ENCODE data around the gene NKD2.

The NKD2 gene

GRCh38 chr5:1067141-1068121 lies 58.8 kb downstream of the NKD2 start:
- no peak overlapping the region for H3K4me3 ChIP-seq (ENCODE audit: low read length)
- DNase-seq (ENCODE audit: low read depth) = no peak
- TF ChIP-seq, protein P1, sequence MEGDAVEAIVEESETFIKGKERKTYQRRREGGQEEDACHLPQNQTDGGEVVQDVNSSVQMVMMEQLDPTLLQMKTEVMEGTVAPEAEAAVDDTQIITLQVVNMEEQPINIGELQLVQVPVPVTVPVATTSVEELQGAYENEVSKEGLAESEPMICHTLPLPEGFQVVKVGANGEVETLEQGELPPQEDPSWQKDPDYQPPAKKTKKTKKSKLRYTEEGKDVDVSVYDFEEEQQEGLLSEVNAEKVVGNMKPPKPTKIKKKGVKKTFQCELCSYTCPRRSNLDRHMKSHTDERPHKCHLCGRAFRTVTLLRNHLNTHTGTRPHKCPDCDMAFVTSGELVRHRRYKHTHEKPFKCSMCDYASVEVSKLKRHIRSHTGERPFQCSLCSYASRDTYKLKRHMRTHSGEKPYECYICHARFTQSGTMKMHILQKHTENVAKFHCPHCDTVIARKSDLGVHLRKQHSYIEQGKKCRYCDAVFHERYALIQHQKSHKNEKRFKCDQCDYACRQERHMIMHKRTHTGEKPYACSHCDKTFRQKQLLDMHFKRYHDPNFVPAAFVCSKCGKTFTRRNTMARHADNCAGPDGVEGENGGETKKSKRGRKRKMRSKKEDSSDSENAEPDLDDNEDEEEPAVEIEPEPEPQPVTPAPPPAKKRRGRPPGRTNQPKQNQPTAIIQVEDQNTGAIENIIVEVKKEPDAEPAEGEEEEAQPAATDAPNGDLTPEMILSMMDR (IDR thresholded peaks at IDR 0.05; ENCODE audit: insufficient read depth, low read depth, low read length, missing control alignments) = no peak

DNA sequence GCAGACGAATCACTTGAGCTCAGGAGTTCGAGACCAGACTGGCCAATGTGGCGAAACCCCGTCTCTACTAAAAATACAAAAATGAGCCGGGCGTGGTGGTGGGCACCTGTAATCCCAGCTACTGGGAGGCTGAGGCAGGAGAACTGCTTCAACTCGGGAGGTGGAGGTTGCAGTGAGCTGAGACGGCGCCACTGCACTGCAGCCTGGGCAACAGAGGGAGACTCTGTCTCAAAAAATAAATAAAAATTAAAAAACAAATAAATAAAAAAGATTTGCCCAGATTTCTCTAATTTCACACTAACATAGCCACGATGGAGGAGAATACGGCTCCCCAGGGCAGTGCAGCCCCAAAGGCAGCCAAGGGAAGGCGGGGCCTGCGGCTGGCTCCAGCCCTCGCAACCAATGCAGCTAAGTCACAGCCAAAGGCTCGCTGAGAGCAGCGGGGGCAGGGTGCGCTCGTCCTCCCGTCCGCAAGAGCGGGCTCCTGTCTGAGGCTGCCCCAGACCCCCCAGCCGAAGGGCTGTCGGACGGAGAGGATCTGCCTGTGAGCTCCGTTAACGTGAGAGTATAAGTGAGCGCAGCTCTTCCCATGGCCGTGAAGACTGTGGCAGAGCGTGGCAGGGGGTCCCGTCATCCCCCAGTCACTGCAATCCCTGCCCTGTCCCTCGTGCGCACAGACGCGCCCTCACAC lies 59.7 kb downstream of the NKD2 start:
- TF ChIP-seq, protein P1 (IDR thresholded peaks at IDR 0.05; ENCODE audit: insufficient read depth, low read depth, low read length, missing control alignments) = no peak
- no peak for DNase-seq (ENCODE audit: low read depth)
- H3K4me3 ChIP-seq (ENCODE audit: low read length) = no peak overlapping the region

- TF ChIP-seq, protein P1 (IDR thresholded peaks at IDR 0.05; ENCODE audit: insufficient read depth, low read depth, low read length, missing control alignments) = no peak
- DNase-seq (ENCODE audit: low read depth) = no peak
- H3K4me3 ChIP-seq (ENCODE audit: low read length) = no peak overlapping the region
Measured at GRCh38 chr5:1068895-1069719, 60.5 kb downstream of the NKD2 start.

DNA sequence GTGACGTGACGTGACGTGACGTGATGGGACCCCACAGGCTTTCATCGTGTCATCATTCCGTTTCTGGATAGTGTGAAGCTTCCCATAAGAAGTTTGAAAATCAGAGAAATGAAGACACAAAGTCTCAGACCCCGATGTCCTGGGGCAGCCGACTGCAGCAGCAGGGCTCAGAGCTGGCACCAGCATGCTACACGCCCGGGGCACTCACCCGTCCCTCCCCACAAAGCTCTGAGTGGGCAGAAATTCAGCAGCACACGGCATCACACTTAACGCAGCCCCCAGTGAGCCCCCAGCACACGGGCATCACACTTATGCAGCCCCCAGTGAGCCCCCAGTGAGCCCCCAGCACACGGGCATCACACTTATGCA lies 61.1 kb downstream of the NKD2 start:
- no peak for DNase-seq (ENCODE audit: low read depth)
- no peak overlapping the region for H3K4me3 ChIP-seq (ENCODE audit: low read length)
- TF ChIP-seq, protein P1 (IDR thresholded peaks at IDR 0.05; ENCODE audit: insufficient read depth, low read depth, low read length, missing control alignments) = no peak

GRCh38 chr5:1073239-1074102 lies 64.9 kb downstream of the NKD2 start:
- no peak for DNase-seq (ENCODE audit: low read depth)
- TF ChIP-seq, protein P1 (IDR thresholded peaks at IDR 0.05; ENCODE audit: insufficient read depth, low read depth, low read length, missing control alignments) = no peak
- no peak overlapping the region for H3K4me3 ChIP-seq (ENCODE audit: low read length)

GRCh38 chr5:1074226-1074625 lies 65.6 kb downstream of the NKD2 start:
- TF ChIP-seq, protein P1 (IDR thresholded peaks at IDR 0.05; ENCODE audit: insufficient read depth, low read depth, low read length, missing control alignments) = no peak
- DNase-seq (ENCODE audit: low read depth) = no peak
- no peak overlapping the region for H3K4me3 ChIP-seq (ENCODE audit: low read length)

All from epithelial cell of esophagus (primary cell).